Transverse colon (tissue), 4 donors: ENCODE data around the gene LPCAT2. TPM values are rescaled to one million over a fixed set of nuclear protein-coding genes. Genes with fewer than 3 reads are reported as not detected.
A peak's percentile ranks its signal among the peaks of the same experiment; 100 is the strongest.

Experiments
- DNase-seq: peaks from one replicate; pipeline ENCODE4 v3.0.0-alpha.2; 2019
- H3K27ac ChIP-seq, 4 donors: fragments of 200-600 bp; sonication (generic); 2 replicates each; pipeline ENCODE4 v1.5.1; 2016 to 2018; ENCODE audit warnings: inconsistent platforms in 4 of 4
- H3K27me3 ChIP-seq: fragments of 200-600 bp; sonication (generic); 2 replicates; pipeline ENCODE4 v1.5.1; 2017; ENCODE audit warnings: inconsistent platforms
- H3K36me3 ChIP-seq, 4 donors: fragments of 200-600 bp; sonication (generic); 2 replicates each; pipeline ENCODE4 v1.5.1; 2017 to 2019; ENCODE audit warnings: inconsistent platforms in 4 of 4
- H3K4me1 ChIP-seq, 4 donors: fragments of 200-600 bp; sonication (generic); 2 replicates each; pipeline ENCODE4 v1.5.1; 2017 to 2020; ENCODE audit warnings: inconsistent platforms in 4 of 4
- H3K4me3 ChIP-seq, 4 donors: fragments of 200-600 bp; sonication (generic); 1 replicate in 1 of 4; 2 replicates in 3 of 4; pipeline versions ENCODE4 v1.5.1 to v1.6.1; 2017 to 2019; ENCODE audit warnings: inconsistent platforms in 4 of 4
- H3K9me3 ChIP-seq, 2 donors: fragments of 200-600 bp; sonication (generic); 2 replicates each; pipeline ENCODE4 v1.5.1; 2017 to 2019; ENCODE audit warnings: inconsistent platforms in 2 of 2
- EP300 ChIP-seq: sonication (generic); formaldehyde crosslinking; IDR thresholded peaks from one replicate; pipeline ENCODE4 v1.6.1; 2017; ENCODE audit warnings: antibody characterized with exemption, low read depth
- POLR2A ChIP-seq: fragments of 450-650 bp; IDR thresholded peaks from one replicate; pipeline ENCODE4 v1.6.1; 2016; ENCODE audit warnings: antibody characterized with exemption, mild to moderate bottlenecking, moderate library complexity
- POLR2AphosphoS5 ChIP-seq, 3 donors: sonication (generic); formaldehyde crosslinking; IDR thresholded peaks; one replicate each; pipeline ENCODE4 v1.6.1; 2016; ENCODE audit warnings: antibody characterized with exemption in 3 of 3
- WGBS, 2 donors: methylation state at CpG; one replicate each; pipeline ENCODE4 v1.1.5; 2018; ENCODE audit warnings: low coverage in 1 of 2; 5-methylcytosine and 5-hydroxymethylcytosine counted together
- in situ Hi-C, 4 donors: fragments of 200-750 bp; cut with MboI; loops; one replicate each; pipeline versions ENCODE4 v1.15.0 to v1.15.1; 2017; ENCODE audit warnings: low sequenced_read_pairs in 3 of 4, low pct_ligation_motif_present in 1 of 4, low pct_unique_long_range_greater_than_20kb in 1 of 4
- intact Hi-C: fragments of 100-400 bp; cut with DNase I; formaldehyde crosslinking; loops from one replicate; pipeline ENCODE4 v1.15.1; 2023; ENCODE audit warnings: low total_unique reads
- total RNA-seq, 4 donors: library from RNA; depleted of rRNA; stranded (reverse); fragments of >200 nt; gene quantifications; one replicate each; pipeline ENCODE4 v1.1.0, GENCODE V29; 2016
- TF ChIP-seq, protein P1 (sequence below), 5 experiments: fragments of 200-600 bp in 3 of 5; fragments of 450-650 bp in 2 of 5; sonication (generic) in 3 of 5; IDR thresholded peaks; 1 replicate in 2 of 5; 2 replicates in 3 of 5; pipeline ENCODE4 v1.5.1; 2016 to 2017; ENCODE audit warnings: antibody characterized with exemption in 5 of 5, inconsistent platforms in 3 of 5, mild to moderate bottlenecking in 2 of 5, moderate library complexity in 1 of 5

The LPCAT2 gene
- total RNA-seq, 4 donors from 2014 or later = 1.6 to 11.6 (median 6.2) TPM

DNA sequence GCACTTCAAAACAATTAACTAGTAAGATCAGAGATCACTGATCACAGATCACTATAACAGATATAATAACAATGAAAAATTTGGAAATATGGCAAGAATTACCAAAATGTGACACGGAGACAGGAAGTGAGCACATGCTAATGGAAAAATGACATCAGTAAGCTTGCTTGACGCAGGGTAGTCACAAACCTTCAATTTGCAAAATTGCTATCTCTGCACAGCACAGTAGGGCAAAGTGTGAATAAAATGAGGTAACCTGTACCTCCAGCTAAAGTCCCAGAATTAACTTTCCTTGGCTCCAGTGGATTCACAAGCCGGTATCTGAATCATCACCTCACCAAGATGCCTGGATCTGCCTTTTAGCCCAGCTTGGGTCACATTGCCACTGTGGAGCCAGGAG is 34.1 kb upstream of the LPCAT2 start:
- Histone ChIP-seq H3K4me1 (peaks cover 0 to 13% (median 5%) of the 10 kb centered on the region in 4 donors), H3K27ac (no peak overlapping the region), H3K4me3 (no peak overlapping the region), H3K9me3 (no peaks in the 10 kb centered on the region), H3K27me3 (peaks cover 19% of the 10 kb centered on the region), H3K36me3 (no peaks in the 10 kb centered on the region)
- TF ChIP-seq, protein P1, sequence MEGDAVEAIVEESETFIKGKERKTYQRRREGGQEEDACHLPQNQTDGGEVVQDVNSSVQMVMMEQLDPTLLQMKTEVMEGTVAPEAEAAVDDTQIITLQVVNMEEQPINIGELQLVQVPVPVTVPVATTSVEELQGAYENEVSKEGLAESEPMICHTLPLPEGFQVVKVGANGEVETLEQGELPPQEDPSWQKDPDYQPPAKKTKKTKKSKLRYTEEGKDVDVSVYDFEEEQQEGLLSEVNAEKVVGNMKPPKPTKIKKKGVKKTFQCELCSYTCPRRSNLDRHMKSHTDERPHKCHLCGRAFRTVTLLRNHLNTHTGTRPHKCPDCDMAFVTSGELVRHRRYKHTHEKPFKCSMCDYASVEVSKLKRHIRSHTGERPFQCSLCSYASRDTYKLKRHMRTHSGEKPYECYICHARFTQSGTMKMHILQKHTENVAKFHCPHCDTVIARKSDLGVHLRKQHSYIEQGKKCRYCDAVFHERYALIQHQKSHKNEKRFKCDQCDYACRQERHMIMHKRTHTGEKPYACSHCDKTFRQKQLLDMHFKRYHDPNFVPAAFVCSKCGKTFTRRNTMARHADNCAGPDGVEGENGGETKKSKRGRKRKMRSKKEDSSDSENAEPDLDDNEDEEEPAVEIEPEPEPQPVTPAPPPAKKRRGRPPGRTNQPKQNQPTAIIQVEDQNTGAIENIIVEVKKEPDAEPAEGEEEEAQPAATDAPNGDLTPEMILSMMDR (IDR thresholded peaks at IDR 0.05) = no peak
- no peak for TF ChIP-seq POLR2AphosphoS5 (IDR thresholded peaks at IDR 0.05)
- TF ChIP-seq POLR2A = no peak
- TF ChIP-seq EP300 = no peak
- in situ Hi-C loops (loop anchor here in 2 of 4 donors (25.0 kb wide), 1 partner anchor 362 kb away; the partner anchor contains the start of gene CES1 (in 2 of the 2)), intact Hi-C loops (no loop called here)
- no peak for DNase-seq
- 83 to 86% methylated on average over 2 to 3 of the region's 3 CpGs for WGBS, 2 donors

DNA sequence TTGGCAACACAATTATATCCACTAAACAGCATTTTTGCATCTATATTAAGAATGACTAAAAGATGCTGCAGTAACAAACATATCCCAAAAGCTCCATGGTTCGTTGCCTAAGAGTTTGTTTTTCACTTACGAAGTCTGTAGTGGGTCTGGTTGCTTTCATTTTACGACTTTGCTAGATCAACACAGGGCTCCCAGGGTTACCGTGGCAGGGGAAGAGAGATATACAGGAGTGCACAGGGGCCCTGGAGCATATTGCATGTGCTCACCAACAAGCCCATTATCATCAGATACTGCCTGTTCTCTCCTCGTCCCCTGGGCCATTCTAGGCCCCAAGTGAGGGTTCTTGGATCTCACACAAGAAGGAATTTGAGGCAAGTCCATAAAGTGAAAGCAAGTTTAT is 33.0 kb upstream of the LPCAT2 start:
- WGBS, 2 donors = 20 to 30% methylated on average over 2 to 5 of the region's 5 CpGs
- no peak for DNase-seq

DNA sequence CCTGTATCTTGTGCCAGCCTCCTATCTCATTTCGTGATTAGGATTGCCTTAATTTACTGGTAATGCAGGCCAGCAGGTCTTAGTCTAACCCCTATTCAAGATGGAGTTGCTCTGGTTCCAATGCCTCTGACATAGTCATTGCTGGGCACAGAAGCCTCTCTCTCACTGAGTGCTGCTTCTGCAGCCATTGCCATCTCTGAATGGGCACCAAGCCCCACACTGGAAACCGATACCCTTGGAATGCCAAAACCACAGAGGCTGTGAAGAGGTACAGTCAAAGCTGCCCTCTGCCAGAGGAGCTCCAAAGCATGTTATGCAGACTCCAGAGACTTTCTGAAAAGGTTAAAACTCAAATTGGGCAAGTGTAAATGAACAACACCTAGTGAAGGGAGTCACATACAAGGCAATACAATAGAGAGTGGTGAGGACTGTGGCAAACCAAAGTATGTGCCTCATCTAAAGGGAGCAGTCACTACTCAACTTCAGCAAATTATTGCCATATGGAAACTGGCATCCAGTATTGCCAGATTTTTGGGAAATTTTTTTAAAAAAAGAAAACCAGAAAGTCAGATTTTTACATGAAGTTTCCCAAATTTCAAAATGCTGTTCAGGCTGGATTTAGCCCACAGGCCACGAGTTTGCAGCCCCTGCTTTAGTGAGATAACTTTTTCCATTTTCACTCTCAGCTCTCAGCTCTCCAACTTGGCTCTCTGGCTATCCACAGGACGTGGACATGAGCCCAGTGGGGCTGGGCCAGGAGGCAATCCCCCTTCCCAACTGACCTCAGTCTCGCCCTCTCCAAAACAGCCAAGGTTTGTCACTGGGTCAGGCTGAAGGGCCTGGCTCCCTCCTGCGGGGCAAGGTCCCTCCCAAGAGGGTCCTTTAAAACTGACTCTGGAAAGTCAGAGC is 32.0 kb upstream of the LPCAT2 start:
- in situ Hi-C loops (no loop called here), intact Hi-C loops (no loop called here)
- WGBS, 2 donors = 64 to 73% methylated on average over 1 to 6 of the region's 6 CpGs

More for the DNA sequence above, 33.0 kb upstream of the LPCAT2 start:
- Histone ChIP-seq H3K27ac (peak overlapping the region; percentile 31 to 85 (median 69)), H3K27me3 (peaks cover 30% of the 10 kb centered on the region), H3K36me3 (no peaks in the 10 kb centered on the region), H3K9me3 (no peaks in the 10 kb centered on the region), H3K4me1 (peaks cover 0 to 15% (median 5%) of the 10 kb centered on the region in 4 donors), H3K4me3 (no peak overlapping the region)
- intact Hi-C loops (no loop called here), in situ Hi-C loops (no loop called here)
- TF ChIP-seq POLR2AphosphoS5 (IDR thresholded peaks at IDR 0.05) = no peak
- no peak for TF ChIP-seq POLR2A
- TF ChIP-seq EP300 = no peak
- TF ChIP-seq, protein P1 (IDR thresholded peaks at IDR 0.05) = no peak

DNA sequence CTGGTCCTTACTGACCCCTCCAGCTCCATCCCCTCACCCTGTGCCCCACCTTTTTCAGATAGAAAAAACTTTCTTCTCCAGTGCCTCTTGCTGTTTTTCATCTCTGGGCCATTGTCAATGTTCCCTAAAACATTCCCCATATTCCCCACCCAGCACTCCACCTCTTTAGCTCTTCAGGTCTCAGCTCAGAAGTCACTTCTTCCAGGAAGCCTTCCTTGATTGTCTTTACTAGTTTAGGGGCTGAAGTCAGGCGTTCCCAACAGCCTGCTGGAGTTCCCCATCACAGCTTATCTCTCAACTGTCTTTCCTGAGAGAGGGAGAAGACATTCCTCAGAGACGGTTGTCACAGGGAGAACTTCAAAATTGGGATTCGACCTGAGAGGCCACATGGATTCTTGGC is 31.1 kb upstream of the LPCAT2 start:
- H3K27me3 ChIP-seq = peaks cover 39% of the 10 kb centered on the region
- no peak for TF ChIP-seq POLR2AphosphoS5 (IDR thresholded peaks at IDR 0.05)
- TF ChIP-seq POLR2A = no peak
- TF ChIP-seq, protein P1 (IDR thresholded peaks at IDR 0.05) = no peak
- TF ChIP-seq EP300 = no peak
- peaks cover 0 to 13% (median 5%) of the 10 kb centered on the region in 4 donors for H3K4me1 ChIP-seq
- DNase-seq = no peak
- in situ Hi-C loops (no loop called here), intact Hi-C loops (no loop called here)
- no peaks in the 10 kb centered on the region for H3K9me3 ChIP-seq
- WGBS, 2 donors = 71% methylated on average over 3 of the region's 3 CpGs; no CpG with 5 or more reads in 1 of the 2 donors
- H3K4me3 ChIP-seq = no peak overlapping the region
- no peaks in the 10 kb centered on the region for H3K36me3 ChIP-seq
- H3K27ac ChIP-seq = peak overlapping the region; percentile 76 to 85 (median 81)

More for the DNA sequence above, 32.0 kb upstream of the LPCAT2 start:
- Histone ChIP-seq H3K27ac (peak overlapping the region; percentile 76 to 85 (median 81)), H3K36me3 (no peaks in the 10 kb centered on the region), H3K9me3 (no peaks in the 10 kb centered on the region), H3K4me1 (peaks cover 0 to 11% (median 5%) of the 10 kb centered on the region in 4 donors), H3K4me3 (no peak overlapping the region), H3K27me3 (peaks cover 39% of the 10 kb centered on the region)
- TF ChIP-seq POLR2AphosphoS5 (IDR thresholded peaks at IDR 0.05) (no peak), POLR2A (no peak), EP300 (no peak)
- TF ChIP-seq, protein P1 (IDR thresholded peaks at IDR 0.05) = no peak
- no peak for DNase-seq
